Natural killer cell (primary cell): ENCODE measurements around the gene FHOD3. TPM values are rescaled to one million over a fixed set of nuclear protein-coding genes. Genes with fewer than 3 reads are reported as not detected.

Experiments used
- ATAC-seq, 3 donors: fragments of 150-1000 bp in 2 of 3; fragments of 200-7000 bp in 1 of 3; cut with Tn5 transposase; 1 replicate in 1 of 3; 2 replicates in 2 of 3; pipeline ENCODE4 v1.10.0; 2021; ENCODE audit warnings: mild to moderate bottlenecking in 2 of 3, moderate library complexity in 2 of 3
- DNase-seq, 2 donors: peaks; one replicate each; pipeline versions ENCODE4 v3.0.0 to v3.0.0-alpha.2; 2013 to 2021; ENCODE audit warnings: mixed read lengths in 1 of 2
- H3K27ac ChIP-seq: one replicate; pipeline ENCODE4 v1.5.1; 2013; ENCODE audit warnings: mild to moderate bottlenecking, low read length
- H3K27me3 ChIP-seq: one replicate; pipeline ENCODE4 v1.6.1; 2013; ENCODE audit warnings: low read length; ENCODE audit not compliant: control insufficient read depth, insufficient read depth
- H3K36me3 ChIP-seq: one replicate; pipeline ENCODE4 v1.6.1; 2013; ENCODE audit warnings: low read length; ENCODE audit not compliant: control insufficient read depth, insufficient read depth
- H3K4me1 ChIP-seq: one replicate; pipeline ENCODE4 v1.6.1; 2013; ENCODE audit warnings: low read length; ENCODE audit not compliant: control insufficient read depth, insufficient read depth
- H3K4me3 ChIP-seq: one replicate; pipeline ENCODE4 v1.5.1; 2013; ENCODE audit warnings: low read length
- H3K9me3 ChIP-seq: one replicate; pipeline ENCODE4 v1.6.1; 2013; ENCODE audit warnings: low read length; ENCODE audit not compliant: control insufficient read depth, insufficient read depth
- H3K27ac Mint-ChIP-seq, 2 donors: one replicate each; pipeline ENCODE4 v1.8.0; 2022; ENCODE audit warnings: mild to moderate bottlenecking in 2 of 2, mixed read lengths in 2 of 2, moderate library complexity in 1 of 2
- H3K27me3 Mint-ChIP-seq, 2 donors: one replicate each; pipeline ENCODE4 v1.8.0; 2022; ENCODE audit warnings: low read depth in 2 of 2, mixed read lengths in 2 of 2
- H3K36me3 Mint-ChIP-seq: one replicate; pipeline ENCODE4 v1.8.0; 2022; ENCODE audit warnings: mixed read lengths
- H3K4me1 Mint-ChIP-seq, 2 donors: one replicate each; pipeline ENCODE4 v1.8.0; 2022; ENCODE audit warnings: mixed read lengths in 2 of 2
- H3K4me3 Mint-ChIP-seq: one replicate; pipeline ENCODE4 v1.8.0; 2022; ENCODE audit warnings: mild to moderate bottlenecking, moderate library complexity, mixed read lengths
- H3K9me3 Mint-ChIP-seq, 2 donors: one replicate each; pipeline ENCODE4 v1.8.0; 2022; ENCODE audit warnings: mixed read lengths in 2 of 2
- WGBS: methylation state at CpG from one replicate; pipeline ENCODE4 v1.1.7; 2013; ENCODE audit warnings: missing lambda C conversion rate; ENCODE audit not compliant: insufficient coverage; 5-methylcytosine and 5-hydroxymethylcytosine counted together
- intact Hi-C: fragments of 100-400 bp; cut with micrococcal nuclease; formaldehyde crosslinking; loops from one replicate; pipeline ENCODE4 v1.14.2; 2022
- total RNA-seq, 4 donors: library from RNA; stranded (reverse); fragments of 120-200 nt in 1 of 4; gene quantifications; one replicate each; pipeline versions ENCODE4 v1.2.3 to v1.2.4, GENCODE V29; 2013 to 2022
- TF ChIP-seq, protein P1 (sequence below): fragments of 200-600 bp; IDR thresholded peaks from one replicate; pipeline ENCODE4 v1.8.0; 2022; ENCODE audit warnings: antibody characterized with exemption

The FHOD3 gene
- total RNA-seq, 3 donors from 2014 or later (not counting 1 experiment from before 2014, with no cell fraction given) = not detected

DNA sequence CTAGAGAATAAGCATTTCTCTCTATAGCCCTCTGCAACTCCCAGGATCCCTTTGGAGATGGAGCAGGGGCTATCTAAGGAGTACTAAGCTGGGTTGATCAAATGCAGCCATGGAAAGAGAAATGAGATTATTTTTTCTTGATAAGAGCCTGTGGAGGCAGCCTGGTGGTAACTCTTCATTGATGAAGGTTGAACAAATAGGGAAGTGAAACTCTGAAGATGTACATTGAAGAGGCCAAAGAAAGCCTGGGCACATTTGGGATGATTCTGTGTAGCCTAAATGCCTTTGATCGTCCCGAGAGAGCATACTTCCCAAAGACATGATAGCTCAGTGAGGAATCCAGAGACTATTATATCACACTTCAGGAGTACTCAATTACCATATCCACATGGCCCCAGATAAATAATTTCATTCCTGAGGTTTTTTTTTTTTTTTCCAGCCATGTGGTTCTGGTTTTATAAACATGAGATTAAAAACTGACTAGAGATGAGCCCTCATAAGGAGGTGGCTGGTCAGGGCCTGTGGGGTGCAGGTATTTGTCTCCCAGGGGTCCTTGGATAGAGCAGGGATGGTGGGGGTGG, 338.8 kb downstream of the FHOD3 start:
- Mint-ChIP-seq H3K27me3 (peaks cover 6 to 7% of the 10 kb centered on the region in 2 donors), H3K9me3 (no peaks in the 10 kb centered on the region), H3K4me1 (no peaks in the 10 kb centered on the region), H3K36me3 (no peaks in the 10 kb centered on the region), H3K27ac (no peak overlapping the region), H3K4me3 (no peak overlapping the region)
- ATAC-seq = no peak
- Histone ChIP-seq H3K27me3 (no peaks in the 10 kb centered on the region), H3K4me1 (no peaks in the 10 kb centered on the region), H3K9me3 (no peaks in the 10 kb centered on the region), H3K4me3 (no peak overlapping the region), H3K27ac (no peak overlapping the region), H3K36me3 (no peaks in the 10 kb centered on the region)
- TF ChIP-seq, protein P1, sequence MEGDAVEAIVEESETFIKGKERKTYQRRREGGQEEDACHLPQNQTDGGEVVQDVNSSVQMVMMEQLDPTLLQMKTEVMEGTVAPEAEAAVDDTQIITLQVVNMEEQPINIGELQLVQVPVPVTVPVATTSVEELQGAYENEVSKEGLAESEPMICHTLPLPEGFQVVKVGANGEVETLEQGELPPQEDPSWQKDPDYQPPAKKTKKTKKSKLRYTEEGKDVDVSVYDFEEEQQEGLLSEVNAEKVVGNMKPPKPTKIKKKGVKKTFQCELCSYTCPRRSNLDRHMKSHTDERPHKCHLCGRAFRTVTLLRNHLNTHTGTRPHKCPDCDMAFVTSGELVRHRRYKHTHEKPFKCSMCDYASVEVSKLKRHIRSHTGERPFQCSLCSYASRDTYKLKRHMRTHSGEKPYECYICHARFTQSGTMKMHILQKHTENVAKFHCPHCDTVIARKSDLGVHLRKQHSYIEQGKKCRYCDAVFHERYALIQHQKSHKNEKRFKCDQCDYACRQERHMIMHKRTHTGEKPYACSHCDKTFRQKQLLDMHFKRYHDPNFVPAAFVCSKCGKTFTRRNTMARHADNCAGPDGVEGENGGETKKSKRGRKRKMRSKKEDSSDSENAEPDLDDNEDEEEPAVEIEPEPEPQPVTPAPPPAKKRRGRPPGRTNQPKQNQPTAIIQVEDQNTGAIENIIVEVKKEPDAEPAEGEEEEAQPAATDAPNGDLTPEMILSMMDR = no peak
- no peak for DNase-seq
- WGBS = 88% methylated on average over 2 of the region's 2 CpGs
- intact Hi-C loops = no loop called here

DNA sequence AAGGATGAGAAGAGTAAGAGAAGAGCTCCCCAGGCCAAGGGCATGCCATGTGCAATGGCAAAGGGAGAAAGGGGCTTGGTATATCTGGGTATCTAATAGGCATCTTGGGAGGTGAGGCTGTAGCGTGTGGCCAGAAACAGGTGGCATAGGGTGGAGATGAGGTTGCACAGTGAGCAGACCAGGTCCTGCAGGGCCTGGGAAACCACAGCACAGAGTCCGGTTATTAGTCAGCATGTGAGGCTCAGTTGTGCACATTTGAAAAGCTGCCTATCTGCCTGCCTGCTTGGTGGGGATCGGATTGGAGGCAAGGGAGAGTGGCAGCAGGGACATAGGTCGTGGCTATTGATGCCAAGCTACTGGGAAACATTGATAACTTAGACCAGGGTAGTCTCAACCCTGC, 340.7 kb downstream of the FHOD3 start:
- Histone ChIP-seq H3K27me3 (no peaks in the 10 kb centered on the region), H3K27ac (no peak overlapping the region), H3K36me3 (no peaks in the 10 kb centered on the region), H3K4me3 (no peak overlapping the region), H3K9me3 (no peaks in the 10 kb centered on the region), H3K4me1 (no peaks in the 10 kb centered on the region)
- ATAC-seq (no peak), DNase-seq (no peak)
- TF ChIP-seq, protein P1 = no peak
- Mint-ChIP-seq H3K36me3 (no peaks in the 10 kb centered on the region), H3K27ac (no peak overlapping the region), H3K4me1 (no peaks in the 10 kb centered on the region), H3K4me3 (no peak overlapping the region), H3K27me3 (peaks cover 6 to 7% of the 10 kb centered on the region in 2 donors), H3K9me3 (peaks cover 0 to 2% of the 10 kb centered on the region in 2 donors)
- WGBS = 90% methylated on average over 4 of the region's 4 CpGs
- intact Hi-C loops = no loop called here

DNA sequence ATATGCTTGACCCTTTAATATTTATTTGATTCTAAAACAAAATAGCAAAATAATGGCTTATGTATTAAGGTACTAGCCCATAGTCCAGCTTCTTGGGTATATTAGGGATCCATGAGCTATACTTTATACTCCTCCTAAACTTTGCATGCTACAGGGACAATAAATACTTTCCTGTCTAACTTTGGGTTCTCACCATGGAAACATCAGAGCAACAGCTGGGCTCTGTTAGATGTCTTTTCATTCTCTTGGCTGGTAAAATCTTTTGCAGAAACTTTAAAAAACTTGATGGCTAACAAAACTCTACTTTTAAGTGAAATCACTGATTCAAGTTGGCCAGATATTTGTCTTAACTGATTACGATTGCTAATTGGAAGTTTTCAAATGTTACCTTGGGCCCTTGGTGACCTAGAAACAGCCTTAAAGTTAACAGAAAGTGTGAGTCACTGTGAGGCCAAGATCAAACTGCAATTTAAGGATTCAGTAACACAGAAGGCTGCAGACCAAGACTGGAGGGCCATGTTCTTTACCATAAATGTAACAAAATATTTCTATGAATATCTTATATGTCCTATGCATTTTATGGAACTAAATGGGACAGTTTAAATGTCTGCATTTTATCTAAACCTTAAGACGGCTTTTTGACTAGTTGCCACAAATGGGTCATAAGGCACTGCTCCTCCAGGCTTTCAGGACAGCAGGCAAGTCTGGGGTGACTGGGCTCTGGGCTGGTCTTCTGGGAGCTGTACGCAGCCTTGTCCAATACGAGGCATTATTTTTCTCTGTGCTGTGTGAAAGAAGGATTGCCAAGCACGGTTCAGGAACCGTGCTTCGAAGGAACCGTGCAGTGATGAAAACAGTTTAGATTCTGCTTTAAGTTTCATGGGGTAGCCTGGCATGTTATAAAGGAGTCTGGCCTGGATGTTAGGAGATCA, 342.8 kb downstream of the FHOD3 start:
- H3K36me3 ChIP-seq = no peaks in the 10 kb centered on the region
- Mint-ChIP-seq H3K36me3 (no peaks in the 10 kb centered on the region), H3K9me3 (peaks cover 0 to 2% of the 10 kb centered on the region in 2 donors), H3K4me1 (no peaks in the 10 kb centered on the region), H3K27ac (no peak overlapping the region), H3K27me3 (peaks cover 4 to 7% of the 10 kb centered on the region in 2 donors), H3K4me3 (no peak overlapping the region)
- H3K4me1 ChIP-seq = no peaks in the 10 kb centered on the region
- H3K27ac ChIP-seq = no peak overlapping the region
- no peaks in the 10 kb centered on the region for H3K27me3 ChIP-seq
- no peaks in the 10 kb centered on the region for H3K9me3 ChIP-seq
- H3K4me3 ChIP-seq = no peak overlapping the region
- DNase-seq = no peak
- TF ChIP-seq, protein P1 = no peak
- intact Hi-C loops = no loop called here
- no peak for ATAC-seq
- 90% methylated on average over 8 of the region's 8 CpGs for WGBS
